DMS53 (cell line): ENCODE measurements around the gene TKFC.
A peak's percentile ranks its signal among the peaks of the same experiment; 100 is the strongest.

ENCODE experiments used
- DNase-seq: peaks from one replicate; lab custom pipeline; 2025; lab: John Stamatoyannopoulos, UW

TKFC gene

GRCh38 chr11:61332797-61333549 is at the start of gene TKFC, which contains the start of gene DDB1:
TSS of gene TKFC (plus strand) at chr11:61333228. CDS start at chr11:61334729, 1,501 bp downstream.
TSS of gene DDB1 (minus strand) at chr11:61333105. CDS start at chr11:61332968, 137 bp downstream.
- peak; percentile 98 for DNase-seq

GRCh38 chr11:61283613-61284012 is 49.4 kb upstream of the TKFC start:
- no peak for DNase-seq

GRCh38 chr11:61287338-61287977 is 45.6 kb upstream of the TKFC start:
- no peak for DNase-seq

GRCh38 chr11:61290905-61291690 is 41.9 kb upstream of the TKFC start:
- DNase-seq: no peak

GRCh38 chr11:61292356-61292755 is 40.7 kb upstream of the TKFC start:
- DNase-seq: no peak

GRCh38 chr11:61293867-61294716 is 38.9 kb upstream of the TKFC start:
- peak; percentile 86 for DNase-seq

- DNase-seq: peak; percentile 91
Measured at GRCh38 chr11:61294717-61295595, 38.1 kb upstream of the TKFC start, which contains the start of gene VWCE. TSS of gene VWCE (minus strand) at chr11:61295316. CDS start at chr11:61295037, 279 bp downstream.

- DNase-seq: peak; percentile 74
Measured at GRCh38 chr11:61295596-61295926, 37.5 kb upstream of the TKFC start.

GRCh38 chr11:61297341-61297740 is 35.7 kb upstream of the TKFC start:
- DNase-seq: no peak

GRCh38 chr11:61297746-61298145 is 35.3 kb upstream of the TKFC start:
- DNase-seq: no peak

GRCh38 chr11:61298663-61299244 is 34.3 kb upstream of the TKFC start:
- no peak for DNase-seq

GRCh38 chr11:61302550-61302949 is 30.5 kb upstream of the TKFC start:
- DNase-seq: no peak

GRCh38 chr11:61303725-61304124 is 29.3 kb upstream of the TKFC start:
- DNase-seq: no peak

- DNase-seq: no peak
Measured at GRCh38 chr11:61305417-61305816, 27.6 kb upstream of the TKFC start.

- no peak for DNase-seq
Measured at GRCh38 chr11:61306221-61306620, 26.8 kb upstream of the TKFC start.

GRCh38 chr11:61307354-61307753 is 25.7 kb upstream of the TKFC start:
- DNase-seq: no peak

GRCh38 chr11:61309141-61309540 is 23.9 kb upstream of the TKFC start:
- DNase-seq: no peak

GRCh38 chr11:61309739-61310138 is 23.3 kb upstream of the TKFC start:
- no peak for DNase-seq

- DNase-seq: no peak
Measured at GRCh38 chr11:61310749-61311148, 22.3 kb upstream of the TKFC start.

GRCh38 chr11:61315260-61315659 is 17.8 kb upstream of the TKFC start:
- DNase-seq: no peak
